Esophagus muscularis mucosa (tissue), 4 donors: ENCODE results near the gene RNF135.

Experiments used
- EP300 ChIP-seq: sonication (generic); formaldehyde crosslinking; IDR thresholded peaks from one replicate; pipeline ENCODE4 v1.6.1; 2017; ENCODE audit warnings: antibody characterized with exemption
- POLR2A ChIP-seq: fragments of 450-650 bp; IDR thresholded peaks from one replicate; pipeline ENCODE4 v1.6.1; 2017; ENCODE audit warnings: antibody characterized with exemption, moderate library complexity, mild to moderate bottlenecking, low read depth
- POLR2AphosphoS5 ChIP-seq, 2 donors: sonication (generic); formaldehyde crosslinking; IDR thresholded peaks; one replicate each; pipeline ENCODE4 v1.6.1; 2017; ENCODE audit warnings: antibody characterized with exemption in 2 of 2
- TF ChIP-seq, protein P1 (sequence below), 3 experiments: fragments of 200-600 bp in 2 of 3; fragments of 450-650 bp in 1 of 3; sonication (generic) in 2 of 3; IDR thresholded peaks; one replicate each; pipeline ENCODE4 v1.5.1; 2017 to 2019; ENCODE audit warnings: antibody characterized with exemption in 3 of 3, mild to moderate bottlenecking in 2 of 3, moderate library complexity in 1 of 3

GRCh38 chr17:30929081-30929633 lies 41.7 kb upstream of the RNF135 start:
- TF ChIP-seq, protein P1, sequence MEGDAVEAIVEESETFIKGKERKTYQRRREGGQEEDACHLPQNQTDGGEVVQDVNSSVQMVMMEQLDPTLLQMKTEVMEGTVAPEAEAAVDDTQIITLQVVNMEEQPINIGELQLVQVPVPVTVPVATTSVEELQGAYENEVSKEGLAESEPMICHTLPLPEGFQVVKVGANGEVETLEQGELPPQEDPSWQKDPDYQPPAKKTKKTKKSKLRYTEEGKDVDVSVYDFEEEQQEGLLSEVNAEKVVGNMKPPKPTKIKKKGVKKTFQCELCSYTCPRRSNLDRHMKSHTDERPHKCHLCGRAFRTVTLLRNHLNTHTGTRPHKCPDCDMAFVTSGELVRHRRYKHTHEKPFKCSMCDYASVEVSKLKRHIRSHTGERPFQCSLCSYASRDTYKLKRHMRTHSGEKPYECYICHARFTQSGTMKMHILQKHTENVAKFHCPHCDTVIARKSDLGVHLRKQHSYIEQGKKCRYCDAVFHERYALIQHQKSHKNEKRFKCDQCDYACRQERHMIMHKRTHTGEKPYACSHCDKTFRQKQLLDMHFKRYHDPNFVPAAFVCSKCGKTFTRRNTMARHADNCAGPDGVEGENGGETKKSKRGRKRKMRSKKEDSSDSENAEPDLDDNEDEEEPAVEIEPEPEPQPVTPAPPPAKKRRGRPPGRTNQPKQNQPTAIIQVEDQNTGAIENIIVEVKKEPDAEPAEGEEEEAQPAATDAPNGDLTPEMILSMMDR (IDR thresholded peaks at IDR 0.05) = no peak
- TF ChIP-seq POLR2AphosphoS5 (IDR thresholded peaks at IDR 0.05) (no peak), POLR2A (no peak), EP300 (no peak)
